ENCODE results near the gene NDUFS1. TPM values are rescaled to one million over a fixed set of nuclear protein-coding genes. Genes with fewer than 3 reads are reported as not detected.

NDUFS1 gene
- total and polyA plus RNA-seq, 2 of the 8 experiments (the other 6 are each of a cell fraction or from before 2014, with no cell fraction given) = 42.1 to 97.0 TPM

DNA sequence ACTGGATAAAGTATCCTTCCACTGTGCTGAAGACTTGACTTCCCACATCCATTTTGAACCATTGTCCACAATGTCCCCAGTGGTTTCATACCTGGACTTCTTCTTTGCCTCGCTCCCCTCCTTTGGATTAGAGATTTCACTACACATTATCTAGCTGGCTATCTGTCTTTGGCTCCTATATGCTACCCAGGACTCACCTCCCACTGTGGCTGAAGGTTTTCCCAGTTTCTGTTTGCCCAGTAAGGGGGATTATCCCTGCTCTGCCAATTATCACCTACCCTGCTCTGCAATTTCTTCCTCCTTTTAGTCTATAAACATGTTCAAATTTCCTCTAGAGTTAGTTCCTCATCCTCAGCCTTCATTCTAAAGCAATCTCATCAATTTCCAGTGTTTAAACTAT lies 9.1 kb downstream of the NDUFS1 start:
- FAIRE-seq (no peak), DNase-seq (ENCODE audit: low read depth in 1 of 2, low spot score in 2 of 2) (no peak)
- no peak overlapping the region for H4K5ac ChIP-seq (ENCODE audit: insufficient read length, low read depth, low read length)
- H3K79me2 ChIP-seq (ENCODE audit: control insufficient read depth in 1 of 2, insufficient read depth in 2 of 2, low read length in 2 of 2) = peaks cover 0 to 31% of the 10 kb centered on the region in 2 experiments; a peak in 2 of 4 replicates
- no peaks in the 10 kb centered on the region for H3K23me2 ChIP-seq (ENCODE audit: low read depth, low read length)
- H3K4me1 ChIP-seq (replicated peaks in 1 of 4; ENCODE audit: control insufficient read depth in 3 of 4, insufficient read depth in 4 of 4, low read length in 3 of 4) = no peaks in the 10 kb centered on the region
- H3K4me2 ChIP-seq (ENCODE audit: insufficient read depth in 1 of 2, low read depth in 2 of 2, low read length in 2 of 2) = no peak overlapping the region
- no peak overlapping the region for H3K4ac ChIP-seq (replicated peaks; ENCODE audit: insufficient read length, low read depth, low read length)
- no peak overlapping the region for H3K14ac ChIP-seq (ENCODE audit: insufficient read length)
- no peak overlapping the region for H3K9ac ChIP-seq (replicated peaks in 1 of 4; ENCODE audit: extremely low read depth in 1 of 4, low read depth in 3 of 4, low read length in 3 of 4)
- H2AK5ac ChIP-seq (ENCODE audit: low read depth, low read length) = no peak overlapping the region
- H4K8ac ChIP-seq (ENCODE audit: extremely low read depth, insufficient read depth, low read length) = no peak overlapping the region
- H2BK5ac ChIP-seq (ENCODE audit: low read depth, low read length) = no peak overlapping the region
- no peak overlapping the region for H2AFZ ChIP-seq (ENCODE audit: low read length)
- no peaks in the 10 kb centered on the region for H3K9me3 ChIP-seq (ENCODE audit: insufficient read depth in 2 of 2, low read depth in 1 of 2, low read length in 1 of 2)
- H2BK120ac ChIP-seq (replicated peaks; ENCODE audit: low read depth, low read length) = no peak overlapping the region
- no peak overlapping the region for H2BK15ac ChIP-seq (ENCODE audit: low read length)
- H4K91ac ChIP-seq (replicated peaks; ENCODE audit: insufficient read length, low read length) = no peak overlapping the region
- no peak overlapping the region for H2BK20ac ChIP-seq (ENCODE audit: low read length)
- no peak overlapping the region for H3K56ac ChIP-seq (replicated peaks; ENCODE audit: insufficient read length, low read depth, low read length)
- TF ChIP-seq NANOG (IDR thresholded peaks at IDR 0.05; ENCODE audit: insufficient read depth, low read depth, low read length, poor library complexity, severe bottlenecking) (no peak), EZH2 (IDR thresholded peaks at IDR 0.05; ENCODE audit: low read depth, low read length, severe bottlenecking) (no peak), ZNF274 (IDR thresholded peaks at IDR 0.05; ENCODE audit: borderline replicate concordance, extremely low read depth, low read length) (no peak), CREB1 (IDR thresholded peaks at IDR 0.05) (no peak), TCF12 (IDR thresholded peaks at IDR 0.05; ENCODE audit: low read depth, low read length) (no peak)
- TF ChIP-seq, protein P1, sequence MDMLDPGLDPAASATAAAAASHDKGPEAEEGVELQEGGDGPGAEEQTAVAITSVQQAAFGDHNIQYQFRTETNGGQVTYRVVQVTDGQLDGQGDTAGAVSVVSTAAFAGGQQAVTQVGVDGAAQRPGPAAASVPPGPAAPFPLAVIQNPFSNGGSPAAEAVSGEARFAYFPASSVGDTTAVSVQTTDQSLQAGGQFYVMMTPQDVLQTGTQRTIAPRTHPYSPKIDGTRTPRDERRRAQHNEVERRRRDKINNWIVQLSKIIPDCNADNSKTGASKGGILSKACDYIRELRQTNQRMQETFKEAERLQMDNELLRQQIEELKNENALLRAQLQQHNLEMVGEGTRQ (IDR thresholded peaks at IDR 0.05; ENCODE audit: low read length) = no peak
- H3K36me3 ChIP-seq (ENCODE audit: control insufficient read depth in 2 of 4, insufficient read depth in 4 of 4, low read length in 3 of 4) = peaks cover 9 to 61% (median 40%) of the 10 kb centered on the region in 4 experiments
- no peak overlapping the region for H3K27ac ChIP-seq (ENCODE audit: low read depth, low read length)
- H3K23ac ChIP-seq (ENCODE audit: insufficient read length) = no peak overlapping the region
- H3K79me1 ChIP-seq (ENCODE audit: low read depth, low read length) = no peaks in the 10 kb centered on the region
- H4K20me1 ChIP-seq (replicated peaks in 1 of 2; ENCODE audit: control insufficient read depth in 1 of 2, insufficient read depth in 2 of 2, low read length in 2 of 2) = no peaks in the 10 kb centered on the region
- WGBS, 2 experiments (ENCODE audit: extremely low coverage in 1 of 2, insufficient coverage in 1 of 2, insufficient read length in 1 of 2, insufficient replicate concordance in 2 of 2, low coverage in 1 of 2, low lambda C conversion rate in 2 of 2, missing lambda C conversion rate in 1 of 2) = 72% methylated on average over 1 of the region's 1 CpG; no CpG with 5 or more reads in 1 of the 2 experiments
- POLR2A ChIA-PET (ENCODE audit: partially characterized antibody) = interaction anchor here (1.1 kb wide), 1 partner anchor 18 kb away, joined by 3 read pairs; no protein-coding TSS in a partner anchor
- no peak overlapping the region for H3K18ac ChIP-seq (ENCODE audit: extremely low read depth, low read length)
- CTCF ChIA-PET (ENCODE audit: partially characterized antibody) = interaction anchor here (1.4 kb wide), 1 partner anchor 142 kb away, joined by 3 read pairs; no protein-coding TSS in a partner anchor
- no peak overlapping the region for H3K4me3 ChIP-seq (ENCODE audit: extremely low read depth in 1 of 4, insufficient read depth in 2 of 4, low read depth in 3 of 4, low read length in 4 of 4)
- H2BK12ac ChIP-seq (ENCODE audit: low read depth, low read length) = no peak overlapping the region
- no peaks in the 10 kb centered on the region for H3K27me3 ChIP-seq (replicated peaks in 1 of 4; ENCODE audit: control insufficient read depth in 3 of 4, extremely low read depth in 1 of 4, insufficient read depth in 3 of 4, low read length in 3 of 4)

Data from H1 (cell line).